GM04503 (cell line): Measurements from ENCODE around the gene ANKS3.

Experiments used
- DNase-seq: peaks from one replicate; pipeline ENCODE4 v3.0.0-alpha.2; 2012; ENCODE audit warnings: low read depth

The ANKS3 gene

DNA sequence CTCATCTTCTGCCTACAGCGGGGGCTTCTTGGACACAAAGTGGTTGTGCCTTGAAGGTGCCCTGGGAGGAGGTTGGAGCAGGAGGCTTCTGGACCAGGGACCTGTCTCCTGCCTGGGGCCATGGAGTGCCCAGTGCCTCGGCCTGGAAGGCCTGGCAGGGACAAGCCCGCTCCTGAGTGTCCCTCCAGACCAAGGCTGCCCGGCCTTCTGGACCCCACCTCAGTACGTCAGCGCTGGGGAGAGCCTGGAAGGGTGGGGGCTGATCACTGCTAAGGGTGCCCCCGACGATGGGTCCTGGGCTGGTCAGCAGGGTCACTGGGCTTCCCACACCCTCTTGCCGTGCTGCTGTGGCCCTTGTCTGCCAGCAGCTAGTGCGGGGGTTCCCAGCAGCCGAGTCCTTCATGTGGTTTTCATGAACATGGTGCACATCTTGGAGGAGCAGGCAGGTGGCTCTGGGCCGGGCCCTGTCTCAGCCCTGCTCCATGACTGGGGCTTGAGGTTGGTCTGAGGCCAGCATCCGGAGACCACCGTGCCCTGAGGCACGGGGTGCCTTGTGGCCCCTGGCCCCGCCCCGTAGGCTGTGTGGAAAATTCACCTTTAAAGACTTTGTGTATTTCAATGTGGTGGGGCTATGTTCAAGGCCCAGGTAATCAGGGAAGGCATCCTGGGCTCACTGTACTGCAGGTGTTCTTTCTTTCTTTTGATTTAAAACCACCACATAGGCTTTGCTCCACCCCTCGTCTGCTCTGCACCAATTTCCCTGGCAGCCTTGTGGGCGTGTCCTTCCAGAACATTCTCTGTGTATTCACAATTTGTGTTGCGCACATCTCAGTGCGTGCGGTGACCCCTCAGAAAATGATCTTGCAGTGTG lies 87.1 kb downstream of the ANKS3 start:
- DNase-seq, result no peak
